Mesothelial cell of epicardium (in vitro differentiated cells): ENCODE results near the gene TRAPPC14. TPM values are rescaled to one million over a fixed set of nuclear protein-coding genes. Genes with fewer than 3 reads are reported as not detected.

Experiments
- DNase-seq, 2 experiments: peaks; one replicate each; pipeline ENCODE4 v3.0.0; 2021; ENCODE audit warnings: low spot score in 2 of 2; ENCODE audit not compliant: unreplicated experiment in 2 of 2
- H3K27ac Mint-ChIP-seq: 2 replicates; pipeline ENCODE4 v1.8.0; 2021; ENCODE audit warnings: mixed read lengths
- H3K27me3 Mint-ChIP-seq: 2 replicates; pipeline ENCODE4 v1.8.0; 2021; ENCODE audit warnings: low read depth, mixed read lengths
- H3K36me3 Mint-ChIP-seq: 2 replicates; pipeline ENCODE4 v1.8.0; 2021; ENCODE audit warnings: mixed read lengths
- H3K4me1 Mint-ChIP-seq: 2 replicates; pipeline ENCODE4 v1.8.0; 2021; ENCODE audit warnings: mixed read lengths
- H3K4me3 Mint-ChIP-seq: 2 replicates; pipeline ENCODE4 v1.8.0; 2021; ENCODE audit warnings: mild to moderate bottlenecking, moderate library complexity, mixed read lengths
- H3K9me3 Mint-ChIP-seq: 2 replicates; pipeline ENCODE4 v1.8.0; 2021; ENCODE audit warnings: mixed read lengths
- CTCF ChIP-seq: fragments of 200-600 bp; sonication (generic); IDR thresholded peaks from one replicate; pipeline ENCODE4 v1.5.0; 2021; ENCODE audit warnings: antibody characterized with exemption; ENCODE audit not compliant: unreplicated experiment
- total RNA-seq: library from RNA; stranded (reverse); gene quantifications from 3 replicates; pipeline ENCODE4 v1.2.1, GENCODE V29; 2021

TRAPPC14 gene
- total RNA-seq, 1 donor from 2014 or later, result 23.3 TPM

- no peak for DNase-seq
- peak overlapping the region; percentile 62 for H3K4me3 Mint-ChIP-seq
- H3K27ac Mint-ChIP-seq, result no peak overlapping the region
Measured at GRCh38 chr7:100175296-100175935, 16.9 kb upstream of the TRAPPC14 start.

GRCh38 chr7:100174582-100174981 is 16.1 kb upstream of the TRAPPC14 start:
- Mint-ChIP-seq H3K27ac (no peak overlapping the region), H3K36me3 (peaks cover 16% of the 10 kb centered on the region), H3K4me3 (no peak overlapping the region), H3K27me3 (peaks cover 5% of the 10 kb centered on the region), H3K9me3 (no peaks in the 10 kb centered on the region), H3K4me1 (peaks cover 22% of the 10 kb centered on the region)
- no peak for DNase-seq
- TF ChIP-seq CTCF, result no peak

More at GRCh38 chr7:100175296-100175935, 16.9 kb upstream of the TRAPPC14 start:
- Mint-ChIP-seq H3K36me3 (peaks cover 16% of the 10 kb centered on the region), H3K27me3 (peaks cover 3% of the 10 kb centered on the region), H3K4me1 (peaks cover 21% of the 10 kb centered on the region), H3K9me3 (no peaks in the 10 kb centered on the region)
- TF ChIP-seq CTCF, result no peak

- Mint-ChIP-seq H3K4me3 (no peak overlapping the region), H3K9me3 (no peaks in the 10 kb centered on the region), H3K36me3 (peaks cover 16% of the 10 kb centered on the region), H3K4me1 (peaks cover 23% of the 10 kb centered on the region), H3K27ac (no peak overlapping the region), H3K27me3 (peaks cover 5% of the 10 kb centered on the region)
- DNase-seq, result no peak
- TF ChIP-seq CTCF, result no peak
Measured at GRCh38 chr7:100173806-100174495, 15.4 kb upstream of the TRAPPC14 start.

GRCh38 chr7:100171840-100172239 is 13.3 kb upstream of the TRAPPC14 start:
- Mint-ChIP-seq H3K4me3 (peak overlapping the region; percentile 61), H3K9me3 (no peaks in the 10 kb centered on the region), H3K36me3 (peaks cover 16% of the 10 kb centered on the region), H3K27me3 (peaks cover 22% of the 10 kb centered on the region), H3K4me1 (peaks cover 44% of the 10 kb centered on the region), H3K27ac (no peak overlapping the region)
- no peak for TF ChIP-seq CTCF
- no peak for DNase-seq

GRCh38 chr7:100171087-100171681 is 12.7 kb upstream of the TRAPPC14 start:
- H3K4me1 Mint-ChIP-seq, result peaks cover 44% of the 10 kb centered on the region
- H3K4me3 Mint-ChIP-seq, result peak overlapping the region; percentile 57
- no peak for DNase-seq
- H3K36me3 Mint-ChIP-seq, result peaks cover 16% of the 10 kb centered on the region
- H3K27me3 Mint-ChIP-seq, result peaks cover 29% of the 10 kb centered on the region
- H3K27ac Mint-ChIP-seq, result no peak overlapping the region
- no peaks in the 10 kb centered on the region for H3K9me3 Mint-ChIP-seq
- TF ChIP-seq CTCF, result no peak
